Aorta (tissue), 5 donors: ENCODE results near the gene PMEPA1. TPM values are rescaled to one million over a fixed set of nuclear protein-coding genes. Genes with fewer than 3 reads are reported as not detected.
A peak's percentile ranks its signal among the peaks of the same experiment; 100 is the strongest.

Source experiments
- ATAC-seq: fragments of 200-7000 bp; cut with Tn5 transposase; one replicate; pipeline ENCODE4 v1.9.1; 2022; ENCODE audit warnings: moderate library complexity; ENCODE audit not compliant: low FRiP score
- DNase-seq, 2 donors: peaks; one replicate each; pipeline ENCODE4 v3.0.0-alpha.2; 2020
- H3K27ac ChIP-seq, 2 donors: one replicate each; pipeline ENCODE4 v1.5.1; 2013; ENCODE audit warnings: low read length in 2 of 2, mild to moderate bottlenecking in 2 of 2, moderate library complexity in 2 of 2, control low read depth in 1 of 2, inconsistent platforms in 1 of 2, low read depth in 1 of 2
- H3K27me3 ChIP-seq, 2 donors: one replicate each; pipeline ENCODE4 v1.6.1; 2013; ENCODE audit warnings: control low read depth in 1 of 2, low read length in 1 of 2, mild to moderate bottlenecking in 1 of 2, moderate library complexity in 1 of 2; ENCODE audit not compliant: insufficient read depth in 2 of 2, control insufficient read depth in 1 of 2
- H3K36me3 ChIP-seq, 2 donors: one replicate each; pipeline ENCODE4 v1.6.1; 2013; ENCODE audit warnings: control low read depth in 1 of 2, low read length in 1 of 2, mild to moderate bottlenecking in 1 of 2; ENCODE audit not compliant: insufficient read depth in 2 of 2, control insufficient read depth in 1 of 2
- H3K4me1 ChIP-seq, 2 donors: one replicate each; pipeline ENCODE4 v1.6.1; 2013; ENCODE audit warnings: low read length in 2 of 2, control low read depth in 1 of 2, mild to moderate bottlenecking in 1 of 2, moderate library complexity in 1 of 2; ENCODE audit not compliant: insufficient read depth in 2 of 2, control insufficient read depth in 1 of 2
- H3K4me3 ChIP-seq, 2 donors: one replicate each; pipeline ENCODE4 v1.5.1; 2013; ENCODE audit warnings: low read length in 2 of 2, control low read depth in 1 of 2, mild to moderate bottlenecking in 1 of 2
- H3K9me3 ChIP-seq: one replicate; pipeline ENCODE4 v1.6.1; 2013; ENCODE audit warnings: mild to moderate bottlenecking, low read length; ENCODE audit not compliant: control insufficient read depth
- WGBS, 2 donors: extraction: QIAGEN DNeasy Blood & Tissue Kit; methylation state at CpG; one replicate each; pipeline ENCODE4 v1.1.7; 2013; 5-methylcytosine and 5-hydroxymethylcytosine counted together
- intact Hi-C, 2 donors: fragments of 100-400 bp; cut with DNase I; formaldehyde crosslinking; loops; one replicate each; pipeline versions ENCODE4 v1.14.2 to v1.15.0; 2022
- polyA plus RNA-seq, 2 donors: library from polyadenylated mRNA; stranded (reverse); fragments of 200-250 nt; gene quantifications; one replicate each; pipeline ENCODE4 v1.2.3, GENCODE V29; 2013
- total RNA-seq, 2 donors: library from RNA; stranded (reverse); fragmentation: NEBNext Ultra II Directional; extraction: Animal tissue kit (Norgen Biotek cat#: 25700); gene quantifications; one replicate each; pipeline ENCODE4 v1.2.1, GENCODE V29; 2021
- donor health status: healthy with polysubstance abuse.
- donor health status: Bipolar disorder and iron deficiency.
- donor health status: DM: no; HTN: no; CAD: no.
- donor health status: DM: no; HTN: no; CAD: no.
- donor health status: DM: yes; HTN: yes; CAD: no.

PMEPA1 gene
- total and polyA plus RNA-seq, 4 donors: 31.4 to 188 (median 107) TPM

GRCh38 chr20:57688864-57689263 lies 21.0 kb downstream of the PMEPA1 start:
- DNase-seq: peak; percentile 72 to 91
- WGBS, 2 donors: 4 to 10% methylated on average over 16 of the region's 16 CpGs
- Histone ChIP-seq H3K27ac (peak overlapping the region; percentile 14 to 48), H3K4me1 (peaks cover 0 to 5% of the 10 kb centered on the region in 2 donors), H3K36me3 (no peaks in the 10 kb centered on the region), H3K9me3 (no peaks in the 10 kb centered on the region), H3K4me3 (no peak overlapping the region), H3K27me3 (no peaks in the 10 kb centered on the region)
- intact Hi-C loops: no loop called here
- peak; percentile 35 for ATAC-seq

GRCh38 chr20:57688295-57688694 lies 21.5 kb downstream of the PMEPA1 start:
- no peak overlapping the region for H3K4me3 ChIP-seq
- no peaks in the 10 kb centered on the region for H3K27me3 ChIP-seq
- intact Hi-C loops: no loop called here
- H3K27ac ChIP-seq: peak overlapping the region in 1 of 2 donors; percentile 38
- DNase-seq (no peak), ATAC-seq (no peak)
- H3K36me3 ChIP-seq: no peaks in the 10 kb centered on the region
- peaks cover 0 to 8% of the 10 kb centered on the region in 2 donors for H3K4me1 ChIP-seq
- no peaks in the 10 kb centered on the region for H3K9me3 ChIP-seq
- WGBS, 2 donors: 30 to 39% methylated on average over 5 of the region's 5 CpGs

- Histone ChIP-seq H3K9me3 (no peaks in the 10 kb centered on the region), H3K4me3 (no peak overlapping the region), H3K27me3 (no peaks in the 10 kb centered on the region), H3K36me3 (no peaks in the 10 kb centered on the region), H3K27ac (peak overlapping the region in 1 of 2 donors; percentile 10), H3K4me1 (peaks cover 0 to 8% of the 10 kb centered on the region in 2 donors)
- no peak for DNase-seq
- 59 to 65% methylated on average over 12 of the region's 12 CpGs for WGBS, 2 donors
- intact Hi-C loops: no loop called here
- ATAC-seq: no peak
These were observed 22.7 kb downstream of the PMEPA1 start for GRCh38 chr20:57686931-57687652.

GRCh38 chr20:57685146-57685758 lies 24.6 kb downstream of the PMEPA1 start:
- H3K36me3 ChIP-seq: no peaks in the 10 kb centered on the region
- H3K27me3 ChIP-seq: no peaks in the 10 kb centered on the region
- H3K9me3 ChIP-seq: no peaks in the 10 kb centered on the region
- intact Hi-C loops: no loop called here
- 8 to 10% methylated on average over 21 of the region's 21 CpGs for WGBS, 2 donors
- no peak for ATAC-seq
- H3K4me3 ChIP-seq: no peak overlapping the region
- no peak for DNase-seq
- H3K4me1 ChIP-seq: peaks cover 3 to 8% of the 10 kb centered on the region in 2 donors
- H3K27ac ChIP-seq: no peak overlapping the region

GRCh38 chr20:57684808-57685140 lies 25.0 kb downstream of the PMEPA1 start:
- peaks cover 3 to 7% of the 10 kb centered on the region in 2 donors for H3K4me1 ChIP-seq
- H3K27ac ChIP-seq: no peak overlapping the region
- 7 to 8% methylated on average over 5 of the region's 5 CpGs for WGBS, 2 donors
- no peaks in the 10 kb centered on the region for H3K27me3 ChIP-seq
- intact Hi-C loops: no loop called here
- DNase-seq: no peak
- H3K9me3 ChIP-seq: no peaks in the 10 kb centered on the region
- no peak for ATAC-seq
- no peaks in the 10 kb centered on the region for H3K36me3 ChIP-seq
- H3K4me3 ChIP-seq: no peak overlapping the region

- no peaks in the 10 kb centered on the region for H3K27me3 ChIP-seq
- peaks cover 3 to 4% of the 10 kb centered on the region in 2 donors for H3K4me1 ChIP-seq
- H3K36me3 ChIP-seq: no peaks in the 10 kb centered on the region
- ATAC-seq (no peak), DNase-seq (no peak)
- no peak overlapping the region for H3K27ac ChIP-seq
- H3K4me3 ChIP-seq: no peak overlapping the region
- intact Hi-C loops: no loop called here
- H3K9me3 ChIP-seq: no peaks in the 10 kb centered on the region
- 33 to 37% methylated on average over 26 of the region's 26 CpGs for WGBS, 2 donors
These were observed 25.7 kb downstream of the PMEPA1 start for GRCh38 chr20:57683881-57684807.

- H3K27ac ChIP-seq: no peak overlapping the region
- H3K9me3 ChIP-seq: no peaks in the 10 kb centered on the region
- intact Hi-C loops: no loop called here
- ATAC-seq: no peak
- peaks cover 3 to 4% of the 10 kb centered on the region in 2 donors for H3K4me1 ChIP-seq
- no peaks in the 10 kb centered on the region for H3K36me3 ChIP-seq
- WGBS, 2 donors: 17 to 34% methylated on average over 7 of the region's 7 CpGs
- H3K27me3 ChIP-seq: no peaks in the 10 kb centered on the region
- H3K4me3 ChIP-seq: no peak overlapping the region
- DNase-seq: no peak
These were observed 26.5 kb downstream of the PMEPA1 start for GRCh38 chr20:57683287-57683686.

GRCh38 chr20:57682184-57683101 lies 27.4 kb downstream of the PMEPA1 start:
- Histone ChIP-seq H3K4me1 (peaks cover 3 to 4% of the 10 kb centered on the region in 2 donors), H3K36me3 (no peaks in the 10 kb centered on the region), H3K27me3 (no peaks in the 10 kb centered on the region), H3K9me3 (no peaks in the 10 kb centered on the region), H3K4me3 (no peak overlapping the region), H3K27ac (peak overlapping the region in 1 of 2 donors; percentile 25)
- 37 to 45% methylated on average over 28 of the region's 28 CpGs for WGBS, 2 donors
- intact Hi-C loops: no loop called here
- DNase-seq: no peak
- no peak for ATAC-seq
